Measurements from ENCODE around the gene CEP78. TPM values are rescaled to one million over a fixed set of nuclear protein-coding genes. Genes with fewer than 3 reads are reported as not detected.

CEP78 gene
- total RNA-seq, 4 donors from 2014 or later = 6.8 to 12.9 (median 9.4) TPM

DNA sequence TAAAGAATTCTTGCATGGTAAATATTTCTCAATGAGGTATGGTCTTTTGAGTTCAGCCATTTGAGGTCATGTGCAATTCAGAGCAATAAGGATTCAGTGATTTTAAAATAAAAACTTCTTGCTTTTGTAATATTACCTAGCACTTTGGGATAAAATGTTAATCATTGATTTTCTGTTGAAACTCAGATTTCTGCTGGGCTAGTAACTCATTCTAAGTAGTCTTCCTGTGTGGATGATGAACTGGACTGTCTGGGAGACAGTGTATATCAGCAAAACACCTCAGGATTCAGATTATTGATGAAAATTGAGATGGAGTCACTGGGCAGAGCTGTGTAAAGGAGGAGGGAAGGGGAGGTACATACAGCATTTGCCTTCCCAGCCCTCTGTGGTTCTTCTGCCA, 50.2 kb downstream of the CEP78 start:
- intact Hi-C loops (cut with DNase I) = no loop called here
- no peak for DNase-seq (ENCODE audit: extremely low spot score)
- TF ChIP-seq POLR2A (IDR thresholded peaks at IDR 0.05; ENCODE audit: low read depth) = no peak
- TF ChIP-seq, protein P1, sequence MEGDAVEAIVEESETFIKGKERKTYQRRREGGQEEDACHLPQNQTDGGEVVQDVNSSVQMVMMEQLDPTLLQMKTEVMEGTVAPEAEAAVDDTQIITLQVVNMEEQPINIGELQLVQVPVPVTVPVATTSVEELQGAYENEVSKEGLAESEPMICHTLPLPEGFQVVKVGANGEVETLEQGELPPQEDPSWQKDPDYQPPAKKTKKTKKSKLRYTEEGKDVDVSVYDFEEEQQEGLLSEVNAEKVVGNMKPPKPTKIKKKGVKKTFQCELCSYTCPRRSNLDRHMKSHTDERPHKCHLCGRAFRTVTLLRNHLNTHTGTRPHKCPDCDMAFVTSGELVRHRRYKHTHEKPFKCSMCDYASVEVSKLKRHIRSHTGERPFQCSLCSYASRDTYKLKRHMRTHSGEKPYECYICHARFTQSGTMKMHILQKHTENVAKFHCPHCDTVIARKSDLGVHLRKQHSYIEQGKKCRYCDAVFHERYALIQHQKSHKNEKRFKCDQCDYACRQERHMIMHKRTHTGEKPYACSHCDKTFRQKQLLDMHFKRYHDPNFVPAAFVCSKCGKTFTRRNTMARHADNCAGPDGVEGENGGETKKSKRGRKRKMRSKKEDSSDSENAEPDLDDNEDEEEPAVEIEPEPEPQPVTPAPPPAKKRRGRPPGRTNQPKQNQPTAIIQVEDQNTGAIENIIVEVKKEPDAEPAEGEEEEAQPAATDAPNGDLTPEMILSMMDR (IDR thresholded peaks at IDR 0.05) = no peak
- no peak for TF ChIP-seq POLR2AphosphoS5 (IDR thresholded peaks at IDR 0.05)
- no peak for TF ChIP-seq EP300 (IDR thresholded peaks at IDR 0.05)

DNA sequence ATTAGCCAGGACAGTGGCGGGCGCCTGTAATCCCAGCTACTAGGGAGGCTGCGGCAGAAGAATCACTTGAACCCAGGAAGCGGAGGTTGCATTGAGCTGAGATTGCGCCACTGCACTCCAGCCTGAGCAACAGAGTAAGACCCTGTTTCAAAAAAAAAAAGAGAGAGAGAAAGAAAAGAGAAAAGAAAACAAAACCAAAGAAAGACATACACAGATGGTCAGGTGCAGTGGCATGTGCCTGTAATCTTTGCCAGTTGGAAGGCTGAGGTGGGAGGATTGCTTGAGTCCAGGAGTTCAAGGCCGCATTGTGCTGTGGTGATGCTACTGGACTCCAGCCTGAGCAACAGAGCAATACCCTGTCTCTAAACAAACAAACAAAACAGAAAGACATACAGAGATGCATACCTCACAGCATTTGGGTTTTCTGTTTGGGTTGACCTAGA, 51.1 kb downstream of the CEP78 start:
- Histone ChIP-seq H3K27ac (replicated peaks in 1 of 4) (no peak overlapping the region), H3K27me3 (no peaks in the 10 kb centered on the region), H3K4me3 (no peak overlapping the region), H3K36me3 (no peaks in the 10 kb centered on the region), H3K9me3 (no peaks in the 10 kb centered on the region), H3K4me1 (peaks cover 0 to 1% (median under 1%) of the 10 kb centered on the region in 4 donors)
- WGBS = 99% methylated on average over 6 of the region's 6 CpGs
- intact Hi-C loops (cut with DNase I) = no loop called here
- TF ChIP-seq POLR2AphosphoS5 (IDR thresholded peaks at IDR 0.05) (no peak), POLR2A (IDR thresholded peaks at IDR 0.05; ENCODE audit: low read depth) (no peak), EP300 (IDR thresholded peaks at IDR 0.05) (no peak)
- TF ChIP-seq, protein P1 (IDR thresholded peaks at IDR 0.05) = no peak
- DNase-seq (ENCODE audit: extremely low spot score) = no peak

More for the DNA sequence above, 50.2 kb downstream of the CEP78 start:
- Histone ChIP-seq H3K36me3 (no peaks in the 10 kb centered on the region), H3K4me1 (peaks cover 8 to 10% (median 9%) of the 10 kb centered on the region in 4 donors), H3K9me3 (no peaks in the 10 kb centered on the region), H3K27ac (replicated peaks in 1 of 4) (no peak overlapping the region), H3K27me3 (no peaks in the 10 kb centered on the region), H3K4me3 (no peak overlapping the region)

DNA sequence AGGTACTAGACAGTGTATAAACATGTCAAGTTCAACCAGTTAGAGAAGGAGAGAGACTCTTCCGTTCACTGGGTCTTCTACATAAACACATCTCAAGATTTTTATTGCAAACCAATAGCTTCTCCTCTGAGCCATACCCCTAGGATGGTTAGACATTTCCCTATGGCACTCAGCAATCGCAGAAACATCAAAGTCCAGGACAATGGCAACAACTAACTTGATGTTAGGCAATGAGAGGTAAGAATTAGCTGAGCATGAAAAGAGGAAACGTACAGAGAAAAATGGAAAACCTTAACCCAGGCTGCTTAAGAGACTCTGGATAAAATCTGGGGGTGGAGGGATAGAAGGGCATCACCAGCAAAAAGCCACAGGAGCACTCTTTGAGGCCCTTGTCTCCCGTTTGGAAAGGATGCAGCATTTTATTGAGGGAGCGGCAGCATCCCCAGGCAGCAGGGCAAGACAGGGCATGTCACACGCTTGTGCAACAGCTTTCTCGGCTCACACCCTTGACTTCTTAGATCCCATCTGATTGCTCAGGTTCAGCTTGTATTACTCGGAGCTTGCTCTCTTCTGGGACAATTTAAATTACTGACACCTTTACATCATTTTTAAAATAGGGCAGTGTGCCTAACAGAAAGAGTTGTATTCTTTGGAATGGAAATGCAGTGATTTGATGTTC, 52.5 kb downstream of the CEP78 start:
- intact Hi-C loops (cut with DNase I) = no loop called here
- H3K36me3 ChIP-seq = no peaks in the 10 kb centered on the region
- no peak for DNase-seq (ENCODE audit: extremely low spot score)
- no peak overlapping the region for H3K27ac ChIP-seq (replicated peaks in 1 of 4)
- WGBS = 89% methylated on average over 8 of the region's 8 CpGs
- H3K27me3 ChIP-seq = no peaks in the 10 kb centered on the region
- H3K9me3 ChIP-seq = no peaks in the 10 kb centered on the region
- H3K4me1 ChIP-seq = no peaks in the 10 kb centered on the region
- TF ChIP-seq POLR2AphosphoS5 (IDR thresholded peaks at IDR 0.05) (no peak), POLR2A (IDR thresholded peaks at IDR 0.05; ENCODE audit: low read depth) (no peak), EP300 (IDR thresholded peaks at IDR 0.05) (no peak)
- TF ChIP-seq, protein P1 (IDR thresholded peaks at IDR 0.05) = no peak
- no peak overlapping the region for H3K4me3 ChIP-seq

DNA sequence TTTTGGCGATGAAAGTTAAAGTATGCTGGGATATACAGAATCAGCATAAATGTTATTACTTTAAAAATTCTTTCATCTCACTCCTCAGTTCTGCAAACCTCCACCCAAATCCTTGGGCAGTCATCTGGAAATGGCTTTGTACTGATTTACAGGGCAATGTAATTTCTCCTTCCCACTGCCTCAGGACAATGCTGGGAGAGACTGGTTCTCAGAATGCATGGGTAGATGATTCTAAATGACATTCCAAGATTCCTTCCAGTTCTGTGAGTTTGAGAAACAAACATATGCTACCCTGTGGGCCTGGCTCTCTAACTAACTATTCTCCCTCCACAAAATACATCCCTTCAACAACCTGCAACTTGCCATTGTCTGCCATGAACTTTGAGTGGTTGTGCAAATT, 53.6 kb downstream of the CEP78 start:
- 100% methylated on average over 1 of the region's 1 CpG for WGBS
- H3K36me3 ChIP-seq = no peaks in the 10 kb centered on the region
- no peaks in the 10 kb centered on the region for H3K27me3 ChIP-seq
- TF ChIP-seq POLR2AphosphoS5 (IDR thresholded peaks at IDR 0.05) (no peak), POLR2A (IDR thresholded peaks at IDR 0.05; ENCODE audit: low read depth) (no peak), EP300 (IDR thresholded peaks at IDR 0.05) (no peak)
- TF ChIP-seq, protein P1 (IDR thresholded peaks at IDR 0.05) = no peak
- no peaks in the 10 kb centered on the region for H3K4me1 ChIP-seq
- DNase-seq (ENCODE audit: extremely low spot score) = no peak
- intact Hi-C loops (cut with DNase I) = no loop called here
- H3K4me3 ChIP-seq = no peak overlapping the region
- H3K27ac ChIP-seq (replicated peaks in 1 of 4) = no peak overlapping the region
- no peaks in the 10 kb centered on the region for H3K9me3 ChIP-seq

All from esophagus muscularis mucosa (tissue), 4 donors.